Activated CD4-positive, alpha-beta T cell treated with anti-CD3 and anti-CD28 coated beads, Interleukin-2, amount 50 U/mL, for 24 hours (primary cell): Measurements from ENCODE around the gene NRGN.

Experiments
- DNase-seq, 2 donors: peaks; one replicate each; pipeline ENCODE4 v3.0.0-alpha.2; 2020; ENCODE audit warnings: low read depth in 1 of 2, low spot score in 1 of 2

NRGN gene

DNA sequence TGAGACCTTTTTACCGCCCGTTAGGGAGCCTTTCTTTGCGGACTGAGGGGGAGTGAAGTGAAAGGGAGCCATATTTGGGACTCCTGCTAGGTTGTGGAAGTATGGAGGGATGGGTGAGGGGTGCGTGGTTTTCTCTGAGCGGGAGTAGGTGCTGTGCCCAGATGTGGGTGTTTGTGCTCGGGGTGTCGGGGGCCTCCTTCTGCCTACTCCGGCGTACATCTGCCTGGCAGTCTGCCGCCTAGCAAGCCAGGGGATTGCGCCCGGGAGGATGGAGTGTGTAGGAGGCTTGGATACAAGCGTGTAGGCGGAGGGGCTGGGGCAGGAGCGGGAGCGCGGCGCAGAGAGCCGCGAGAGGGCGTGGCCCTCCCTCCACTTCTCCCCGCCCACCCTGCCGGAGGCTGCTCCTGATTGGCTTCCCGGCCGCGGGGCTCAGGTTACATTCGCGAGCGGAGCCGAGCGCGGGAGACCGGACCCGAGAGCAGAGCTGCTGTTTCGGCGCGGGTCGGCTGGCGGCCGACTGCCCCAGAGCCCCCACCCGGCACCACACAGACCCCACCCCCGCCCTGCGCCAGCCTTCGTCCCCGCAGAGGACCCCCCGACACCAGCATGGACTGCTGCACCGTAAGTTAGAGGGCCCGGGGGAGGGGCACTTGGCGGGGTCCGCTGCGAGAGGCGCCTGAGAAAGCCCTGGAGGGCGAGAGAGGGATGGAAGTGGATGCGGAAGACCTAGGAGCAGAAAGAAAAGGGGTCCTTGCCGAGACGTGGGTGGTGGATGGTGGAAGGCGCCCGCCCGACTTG lies at the start of gene NRGN:
NRGN (plus strand) TSS at position 464 of the 798 bp plus-strand sequence; CDS start at position 607, 143 bp downstream.
- peak; percentile 59 to 67 for DNase-seq

GRCh38 chr11:124693142-124693541 lies 46.6 kb upstream of the NRGN start:
- no peak for DNase-seq

DNA sequence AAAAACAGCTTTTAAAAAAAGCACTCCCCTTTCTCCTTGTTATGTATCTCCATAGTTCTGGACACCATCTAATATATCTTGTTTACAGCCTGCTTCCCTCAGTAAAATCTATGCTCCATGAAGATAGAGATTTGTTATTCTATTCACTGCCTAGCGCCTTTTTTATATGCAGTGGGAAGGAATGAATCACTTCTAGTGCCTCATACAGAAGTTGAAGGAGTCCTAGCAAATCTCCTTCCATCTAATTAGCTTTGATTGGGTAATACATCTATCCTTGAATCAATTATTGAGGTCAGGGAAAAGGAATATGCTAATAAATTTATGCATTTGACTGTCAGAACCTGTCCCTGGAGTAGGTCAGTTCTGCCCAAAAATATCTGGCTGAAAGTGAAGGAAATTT lies 40.2 kb upstream of the NRGN start:
- DNase-seq = no peak

GRCh38 chr11:124700028-124700427 lies 39.7 kb upstream of the NRGN start:
- DNase-seq = no peak

- DNase-seq = no peak
Observed at GRCh38 chr11:124707829-124708228, 31.9 kb upstream of the NRGN start.

GRCh38 chr11:124712392-124712791 lies 27.4 kb upstream of the NRGN start:
- DNase-seq = no peak

- DNase-seq = no peak
Observed at GRCh38 chr11:124716591-124716990, 23.2 kb upstream of the NRGN start.

DNA sequence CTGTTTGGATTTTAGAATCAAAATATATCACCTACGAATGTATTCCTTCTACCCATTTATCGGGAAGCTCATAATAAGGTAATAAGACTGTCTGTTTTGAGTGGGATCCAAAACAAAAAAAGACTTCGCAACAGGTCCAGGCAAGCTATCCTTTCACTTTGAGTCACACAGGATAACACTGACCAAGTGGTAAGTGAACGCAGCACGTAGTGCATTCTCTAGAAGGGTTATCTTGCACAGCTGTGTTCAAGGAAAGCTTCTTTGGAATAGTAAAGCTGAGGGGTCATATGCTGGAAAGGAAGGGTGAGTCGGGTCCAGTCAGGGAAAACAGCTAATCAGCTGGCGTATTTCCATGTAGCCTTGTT lies 22.3 kb upstream of the NRGN start:
- no peak for DNase-seq

- no peak for DNase-seq
Observed at GRCh38 chr11:124717786-124718651, 21.7 kb upstream of the NRGN start.

- no peak for DNase-seq
Observed at GRCh38 chr11:124718801-124719200, 20.9 kb upstream of the NRGN start.

DNA sequence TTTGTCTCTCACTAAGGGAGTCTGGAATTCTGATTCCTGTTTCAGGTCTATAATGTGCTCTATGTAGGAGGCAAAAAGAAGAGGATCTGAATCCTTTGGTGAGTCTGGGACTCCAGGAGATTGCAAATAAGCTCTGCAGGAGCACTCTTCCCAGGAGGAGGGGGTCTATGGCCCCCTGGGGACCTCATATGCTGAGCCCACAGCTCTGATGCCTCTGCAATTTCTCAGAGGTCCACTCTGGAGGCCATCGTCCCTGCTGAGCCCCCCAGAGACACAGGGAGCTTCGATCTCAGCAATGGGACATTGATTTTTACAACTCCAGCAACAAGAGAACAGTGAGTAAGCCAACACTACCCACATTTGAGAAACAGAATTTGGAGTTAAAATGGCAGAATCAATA lies 20.2 kb upstream of the NRGN start:
- no peak for DNase-seq

DNA sequence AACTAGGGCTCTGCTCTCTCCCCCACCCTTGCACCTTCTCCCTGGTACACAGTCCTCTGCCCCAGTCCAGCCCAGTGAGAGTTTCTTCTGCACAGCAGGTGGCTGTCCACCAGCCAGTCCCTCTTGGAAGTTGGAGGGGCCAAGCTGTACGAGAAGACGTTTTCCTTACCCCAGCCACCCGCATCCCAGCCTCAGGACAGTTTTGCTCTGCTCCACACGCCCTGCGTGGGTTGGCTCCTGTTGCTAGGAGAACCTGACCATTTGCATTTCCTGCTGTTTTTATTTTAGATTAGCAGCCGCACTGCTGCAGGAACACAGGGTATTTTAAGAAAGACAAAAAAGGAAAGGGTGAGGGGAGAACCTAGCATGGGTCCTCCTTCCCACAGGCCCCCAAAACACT lies 17.6 kb upstream of the NRGN start:
- no peak for DNase-seq

GRCh38 chr11:124724979-124725718 lies 14.6 kb upstream of the NRGN start:
- no peak for DNase-seq

- no peak for DNase-seq
Observed at GRCh38 chr11:124725719-124726105, 14.0 kb upstream of the NRGN start.

- DNase-seq = no peak
Observed at GRCh38 chr11:124727474-124727873, 12.3 kb upstream of the NRGN start.

DNA sequence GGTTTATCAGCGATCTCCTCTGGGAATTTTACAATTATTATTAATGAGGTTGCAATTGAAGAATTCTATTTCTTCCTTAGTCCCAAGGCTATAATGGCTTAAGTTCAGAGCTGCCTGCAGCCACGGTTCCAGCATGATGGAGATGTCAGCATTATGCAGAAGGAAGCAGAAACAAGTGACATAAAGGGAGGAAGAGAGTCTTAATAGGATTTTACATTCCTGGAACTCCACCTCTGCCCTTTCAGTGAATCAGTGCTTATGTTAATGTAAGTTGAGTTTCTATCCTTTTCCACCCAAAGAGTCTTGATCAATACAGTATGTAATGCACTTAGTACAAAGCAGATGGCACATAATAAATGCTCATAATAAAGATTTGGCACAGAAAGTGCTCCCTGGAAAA lies 11.6 kb upstream of the NRGN start:
- no peak for DNase-seq

GRCh38 chr11:124729571-124729970 lies 10.2 kb upstream of the NRGN start:
- no peak for DNase-seq

GRCh38 chr11:124732230-124732629 lies 7.5 kb upstream of the NRGN start:
- DNase-seq = no peak

DNA sequence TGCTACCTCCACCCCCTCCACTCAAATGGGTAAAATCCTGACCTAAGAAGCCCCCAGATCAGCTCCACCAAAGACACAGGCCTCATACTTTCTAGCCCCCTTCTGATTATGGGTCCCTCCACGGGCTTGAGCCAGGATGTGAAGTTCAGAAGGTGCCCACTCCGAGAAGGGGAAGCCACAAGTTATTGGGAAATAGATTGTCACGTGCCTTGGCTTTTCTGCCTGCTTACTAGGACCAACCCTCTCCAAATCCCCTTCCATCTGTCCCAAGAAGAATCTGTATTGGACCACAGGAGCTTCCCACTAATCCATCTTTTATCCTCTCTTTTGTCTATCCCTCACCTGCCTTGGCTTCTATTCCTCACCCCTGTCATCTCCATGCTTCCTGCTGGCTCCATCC lies 3.0 kb upstream of the NRGN start:
- no peak for DNase-seq

GRCh38 chr11:124737638-124738305 lies 2.0 kb upstream of the NRGN start:
- DNase-seq = no peak
